Measurements from ENCODE around the gene BABAM1.

BABAM1 gene

DNA sequence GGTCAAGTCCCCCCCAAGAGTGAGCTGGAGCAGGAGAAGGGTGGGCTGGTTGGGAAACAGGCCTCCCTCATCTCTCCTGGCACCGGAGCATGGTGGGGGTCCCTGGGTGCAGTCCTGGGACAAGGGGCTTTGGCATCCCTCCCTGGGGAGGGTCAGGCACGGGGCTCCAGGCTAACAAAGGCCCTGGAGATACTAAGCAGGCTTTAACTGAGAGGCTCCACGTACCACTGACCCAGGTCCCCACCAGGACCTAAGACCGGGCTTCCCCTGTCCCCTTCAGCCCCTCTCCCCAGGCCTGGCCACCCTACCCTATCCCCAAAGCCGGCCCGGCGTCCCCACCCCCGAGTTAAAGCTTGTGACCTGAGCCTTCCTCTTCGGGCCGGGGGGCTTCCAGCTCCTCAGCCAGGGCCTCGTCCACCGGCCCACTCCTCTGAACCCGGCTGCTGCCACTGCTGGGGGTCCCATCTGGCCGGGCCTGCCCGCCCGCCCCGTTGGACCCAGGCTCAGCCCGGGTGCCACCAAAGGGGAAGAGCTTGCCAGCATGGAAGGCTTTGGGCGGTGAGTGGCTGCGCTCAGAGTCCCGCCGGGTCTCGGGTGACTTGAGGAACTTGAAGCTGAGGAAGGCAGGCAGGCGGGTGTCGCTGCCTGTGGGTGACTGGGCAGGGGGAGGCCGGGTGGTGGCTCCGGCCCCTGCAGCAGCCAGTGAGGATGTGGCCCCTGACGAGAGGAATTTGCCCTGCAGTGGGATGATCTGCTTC lies 57.3 kb downstream of the BABAM1 start:
- DNase-seq = no peak

DNA sequence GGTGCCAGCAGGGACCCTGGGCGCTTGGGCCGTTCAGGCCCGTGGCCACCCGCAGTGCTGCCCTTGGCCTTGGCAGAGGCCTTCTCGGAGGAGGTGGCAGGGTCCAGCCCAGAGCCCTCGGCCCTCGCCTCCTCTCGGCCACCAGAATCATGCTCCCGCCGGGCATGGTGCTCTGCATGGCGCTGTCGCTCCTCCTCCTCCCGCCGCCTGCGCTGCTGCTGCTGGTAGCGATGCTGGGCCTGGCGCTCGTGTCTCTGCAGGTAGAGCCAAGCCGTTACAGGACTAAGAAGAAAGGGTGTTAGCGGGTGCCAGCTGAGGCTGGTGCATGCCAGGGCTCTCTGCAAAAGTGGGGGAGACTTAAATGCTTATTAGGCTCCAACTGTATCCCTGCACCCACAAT lies 57.9 kb downstream of the BABAM1 start:
- no peak for DNase-seq

DNA sequence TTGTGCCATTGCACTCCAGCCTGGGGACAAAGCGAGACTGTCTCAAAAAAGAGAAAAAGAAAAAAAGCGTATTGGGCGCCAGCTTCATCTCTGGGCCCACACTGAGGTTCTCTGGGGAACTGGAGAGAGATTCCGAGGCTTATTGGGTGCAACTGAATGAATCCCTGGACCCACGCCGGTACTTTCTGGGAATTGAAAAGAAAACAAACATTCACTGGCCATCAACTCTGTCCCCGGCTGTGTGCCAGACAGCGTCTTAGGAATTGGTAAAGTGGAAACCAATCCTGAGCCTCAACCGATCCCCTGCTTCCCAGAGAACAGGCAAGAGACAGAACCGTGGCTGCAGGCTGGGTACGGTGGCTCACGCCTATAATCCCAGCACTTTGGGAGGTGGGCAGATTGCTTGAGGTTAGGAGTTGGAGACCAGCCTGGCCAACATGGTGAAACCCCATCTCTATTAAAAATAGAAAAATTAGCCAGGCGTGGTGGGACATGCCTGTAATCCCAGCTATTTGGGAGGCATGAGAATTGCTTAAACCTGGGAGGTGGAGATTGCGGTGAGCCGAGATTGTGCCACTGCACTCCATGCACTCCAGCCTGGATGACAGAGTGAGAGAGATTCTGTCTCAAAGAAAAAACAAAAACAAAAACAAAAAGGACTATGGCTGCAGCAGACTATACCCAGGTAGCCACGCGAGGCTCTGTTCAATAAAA lies 58.8 kb downstream of the BABAM1 start:
- no peak for DNase-seq

DNA sequence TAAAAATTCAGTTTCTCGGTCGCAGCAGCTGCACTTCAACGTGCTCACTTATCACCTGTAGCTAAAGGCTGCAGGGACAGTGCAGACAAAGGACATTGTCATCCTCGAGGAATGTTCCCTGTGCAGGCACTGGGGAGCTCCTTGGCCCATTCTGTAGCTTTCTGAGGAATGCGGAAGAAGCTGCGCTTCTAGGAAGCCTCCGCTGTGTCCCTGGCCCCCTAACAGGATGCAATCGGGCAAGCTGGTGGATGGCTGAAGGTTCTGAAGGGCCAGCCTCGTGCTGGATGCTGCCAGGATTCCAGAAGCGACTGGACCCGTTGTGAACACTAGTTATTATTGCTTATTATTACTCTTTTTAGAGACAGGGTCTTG lies 59.3 kb downstream of the BABAM1 start:
- no peak for DNase-seq

DNA sequence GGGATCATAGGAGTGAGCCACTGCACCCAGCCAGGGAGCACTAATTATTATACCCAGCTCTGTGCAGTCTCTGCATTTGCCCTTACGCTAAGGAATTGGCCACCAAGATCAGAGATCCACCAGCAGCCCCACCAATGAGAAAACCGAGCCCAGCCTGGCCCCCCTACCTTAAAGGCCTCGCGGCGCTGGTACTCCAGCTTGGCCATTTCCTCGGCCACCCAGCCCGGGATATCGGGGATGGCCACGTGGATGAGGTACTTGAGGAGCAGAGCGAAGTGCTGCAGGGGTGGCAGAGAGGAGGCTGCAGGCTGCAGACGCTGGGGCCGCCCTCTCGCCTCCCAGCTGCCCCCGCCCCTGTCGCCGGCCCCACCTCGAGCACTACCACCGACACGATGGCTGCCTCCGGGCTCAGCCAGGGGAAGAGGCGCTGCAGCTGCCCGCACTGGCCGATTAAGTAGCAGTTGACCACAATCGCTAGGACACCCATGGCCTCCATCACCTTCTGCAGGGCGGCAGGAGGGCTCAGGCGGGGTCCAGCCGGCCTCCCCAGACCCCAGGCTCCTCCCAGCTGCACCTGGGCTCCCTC lies 59.9 kb downstream of the BABAM1 start:
- no peak for DNase-seq

DNA sequence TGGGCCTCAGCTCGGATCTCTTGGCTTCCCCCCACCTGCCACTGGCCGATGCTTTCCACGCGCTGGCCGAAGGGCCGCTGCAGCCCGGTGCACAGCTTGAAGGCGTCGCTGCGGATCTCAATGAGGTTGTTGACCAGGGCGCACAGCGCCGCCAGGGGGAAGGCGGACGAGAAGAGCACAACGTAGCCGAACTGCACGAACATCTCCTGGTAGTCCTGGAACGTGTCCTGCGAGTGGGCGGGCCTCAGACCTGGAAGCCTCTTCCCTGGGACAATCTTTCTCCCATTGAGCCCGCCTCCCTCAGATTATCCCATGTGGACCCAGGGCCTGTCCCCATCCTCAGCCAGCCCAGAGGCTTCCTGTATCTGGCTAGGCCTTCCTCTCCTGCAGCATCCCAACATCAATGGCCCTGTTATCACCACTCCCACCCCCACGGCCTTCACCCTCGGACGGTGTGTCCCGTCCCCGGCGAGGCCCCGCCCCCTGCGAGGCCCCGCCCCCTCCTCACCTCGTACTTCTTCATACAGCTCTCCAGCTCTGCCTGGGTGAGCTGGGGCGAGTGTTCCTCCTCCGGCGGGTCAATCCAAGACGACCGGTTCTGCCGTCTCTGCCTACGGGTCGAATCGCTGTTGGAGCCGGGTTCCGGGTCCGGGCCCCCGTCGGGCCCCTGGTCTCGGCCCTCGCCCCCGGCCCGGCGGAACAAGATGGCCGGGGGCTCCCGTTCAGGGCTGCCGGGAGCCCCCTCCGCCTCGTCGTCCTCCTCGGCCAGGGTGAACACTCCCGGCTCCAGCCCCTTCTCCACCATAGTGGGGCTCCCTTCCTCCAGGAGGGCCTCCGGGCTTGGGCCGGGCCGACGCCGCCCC lies 60.6 kb downstream of the BABAM1 start:
- DNase-seq = peak; percentile 19 to 36

Data from inflammatory macrophage treated with lipopolysaccharide for 1 hour (primary cell).